Left lung (tissue), 10 donors: ENCODE measurements around the gene VSTM5. TPM values are rescaled to one million over a fixed set of nuclear protein-coding genes. Genes with fewer than 3 reads are reported as not detected.

Experiments used
- ATAC-seq: fragments of 200-7000 bp; cut with Tn5 transposase; one replicate; pipeline ENCODE4 v1.9.1; 2020; ENCODE audit warnings: moderate library complexity
- DNase-seq, 4 donors: peaks; one replicate each; pipeline ENCODE4 v3.0.0-alpha.2; 2013 to 2020
- H3K27ac ChIP-seq, 2 donors: fragments of 200-600 bp; sonication (generic) in 1 of 2; one replicate each; pipeline versions ENCODE4 v1.5.0 to v1.8.0; 2020 to 2021
- H3K27me3 ChIP-seq, 2 donors: fragments of 200-600 bp; sonication (generic) in 1 of 2; one replicate each; pipeline versions ENCODE4 v1.5.0 to v1.8.0; 2020 to 2021
- H3K36me3 ChIP-seq, 2 donors: fragments of 200-600 bp; sonication (generic) in 1 of 2; one replicate each; pipeline versions ENCODE4 v1.5.0 to v1.8.0; 2020 to 2021
- H3K4me1 ChIP-seq, 2 donors: fragments of 200-600 bp; one replicate each; pipeline ENCODE4 v1.8.0; 2021
- H3K4me3 ChIP-seq, 2 donors: fragments of 200-600 bp; sonication (generic) in 1 of 2; one replicate each; pipeline versions ENCODE4 v1.5.0 to v1.8.0; 2020 to 2021; ENCODE audit warnings: mild to moderate bottlenecking in 1 of 2
- H3K9me3 ChIP-seq, 2 donors: fragments of 200-600 bp; sonication (generic) in 1 of 2; one replicate each; pipeline versions ENCODE4 v1.5.0 to v1.8.0; 2020 to 2021
- intact Hi-C, 2 donors: fragments of 100-400 bp; cut with DNase I; formaldehyde crosslinking; loops; one replicate each; pipeline versions ENCODE4 v1.11.2 to v1.14.2; 2022
- polyA plus RNA-seq, 6 donors: library from polyadenylated mRNA; unstranded; fragments of 120-200 nt; gene quantifications; one replicate each; pipeline ENCODE4 v1.2.1, GENCODE V29; 2013; ENCODE audit not compliant: insufficient read length in 6 of 6
- total RNA-seq, 2 donors: library from RNA; stranded (reverse); fragmentation: NEBNext Ultra II Directional; extraction: Animal tissue kit (Norgen Biotek cat#: 25700); gene quantifications; one replicate each; pipeline ENCODE4 v1.2.1, GENCODE V29; 2021
- TF ChIP-seq, protein P1 (sequence below), 2 donors: fragments of 200-600 bp; sonication (generic) in 1 of 2; IDR thresholded peaks; one replicate each; pipeline versions ENCODE4 v1.5.0 to v1.8.0; 2021; ENCODE audit warnings: antibody characterized with exemption in 2 of 2
- donor health status: DM: no; HTN: yes; CAD: no.
- donor health status: DM: no; HTN: no; CAD: no.

The VSTM5 gene
- total and polyA plus RNA-seq, 8 donors: 0.16 to 1.1 (median 0.62) TPM

DNA sequence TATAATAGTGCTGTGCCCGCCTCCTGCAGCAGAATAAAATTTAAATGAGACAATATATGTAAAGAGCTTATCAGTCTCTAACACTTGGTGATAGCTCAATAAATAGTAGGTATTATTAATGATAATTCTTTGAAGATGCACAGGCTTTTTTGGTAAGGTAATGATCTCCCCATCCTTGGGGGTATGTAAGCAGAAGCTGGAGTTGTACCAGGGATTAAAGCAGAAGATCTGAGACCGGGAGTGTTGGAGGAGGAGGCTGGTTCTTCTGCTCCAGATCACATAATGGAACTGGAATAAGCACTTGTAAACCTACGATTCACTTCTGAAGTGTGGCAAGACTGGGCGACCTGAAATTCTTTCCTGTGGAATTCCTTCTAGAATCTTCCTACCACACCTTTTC lies 8.4 kb downstream of the VSTM5 start:
- TF ChIP-seq, protein P1, sequence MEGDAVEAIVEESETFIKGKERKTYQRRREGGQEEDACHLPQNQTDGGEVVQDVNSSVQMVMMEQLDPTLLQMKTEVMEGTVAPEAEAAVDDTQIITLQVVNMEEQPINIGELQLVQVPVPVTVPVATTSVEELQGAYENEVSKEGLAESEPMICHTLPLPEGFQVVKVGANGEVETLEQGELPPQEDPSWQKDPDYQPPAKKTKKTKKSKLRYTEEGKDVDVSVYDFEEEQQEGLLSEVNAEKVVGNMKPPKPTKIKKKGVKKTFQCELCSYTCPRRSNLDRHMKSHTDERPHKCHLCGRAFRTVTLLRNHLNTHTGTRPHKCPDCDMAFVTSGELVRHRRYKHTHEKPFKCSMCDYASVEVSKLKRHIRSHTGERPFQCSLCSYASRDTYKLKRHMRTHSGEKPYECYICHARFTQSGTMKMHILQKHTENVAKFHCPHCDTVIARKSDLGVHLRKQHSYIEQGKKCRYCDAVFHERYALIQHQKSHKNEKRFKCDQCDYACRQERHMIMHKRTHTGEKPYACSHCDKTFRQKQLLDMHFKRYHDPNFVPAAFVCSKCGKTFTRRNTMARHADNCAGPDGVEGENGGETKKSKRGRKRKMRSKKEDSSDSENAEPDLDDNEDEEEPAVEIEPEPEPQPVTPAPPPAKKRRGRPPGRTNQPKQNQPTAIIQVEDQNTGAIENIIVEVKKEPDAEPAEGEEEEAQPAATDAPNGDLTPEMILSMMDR (IDR thresholded peaks at IDR 0.05): no peak
- no peak overlapping the region for H3K27ac ChIP-seq
- DNase-seq (no peak), ATAC-seq (no peak)
- H3K27me3 ChIP-seq: no peaks in the 10 kb centered on the region
- H3K4me1 ChIP-seq: no peaks in the 10 kb centered on the region
- no peak overlapping the region for H3K4me3 ChIP-seq
- H3K9me3 ChIP-seq: no peaks in the 10 kb centered on the region
- intact Hi-C loops: no loop called here
- no peaks in the 10 kb centered on the region for H3K36me3 ChIP-seq

DNA sequence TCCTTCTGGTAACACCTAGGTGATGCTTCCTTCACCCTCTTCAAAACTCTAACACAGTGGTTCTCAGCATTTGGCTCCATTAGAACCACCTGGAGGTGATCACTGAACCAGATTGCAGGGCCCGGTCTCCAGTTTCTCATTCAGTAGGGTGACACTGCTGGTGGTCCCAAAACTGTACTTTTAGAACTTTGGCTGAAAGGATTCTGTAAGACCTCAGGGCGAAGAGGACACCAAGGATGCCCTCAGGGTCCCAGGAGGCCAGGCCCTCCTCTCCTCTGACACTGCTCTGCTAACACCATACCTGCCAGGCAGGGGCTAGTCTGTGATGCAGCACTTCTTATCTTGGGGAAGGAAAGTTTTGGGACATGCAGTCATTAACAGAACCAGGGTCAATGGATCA lies 9.0 kb downstream of the VSTM5 start:
- ATAC-seq: no peak
- no peaks in the 10 kb centered on the region for H3K36me3 ChIP-seq
- H3K4me3 ChIP-seq: no peak overlapping the region
- no peaks in the 10 kb centered on the region for H3K27me3 ChIP-seq
- H3K27ac ChIP-seq: no peak overlapping the region
- no peaks in the 10 kb centered on the region for H3K4me1 ChIP-seq
- H3K9me3 ChIP-seq: no peaks in the 10 kb centered on the region
- DNase-seq: no peak
- intact Hi-C loops: no loop called here
- TF ChIP-seq, protein P1 (IDR thresholded peaks at IDR 0.05): no peak

DNA sequence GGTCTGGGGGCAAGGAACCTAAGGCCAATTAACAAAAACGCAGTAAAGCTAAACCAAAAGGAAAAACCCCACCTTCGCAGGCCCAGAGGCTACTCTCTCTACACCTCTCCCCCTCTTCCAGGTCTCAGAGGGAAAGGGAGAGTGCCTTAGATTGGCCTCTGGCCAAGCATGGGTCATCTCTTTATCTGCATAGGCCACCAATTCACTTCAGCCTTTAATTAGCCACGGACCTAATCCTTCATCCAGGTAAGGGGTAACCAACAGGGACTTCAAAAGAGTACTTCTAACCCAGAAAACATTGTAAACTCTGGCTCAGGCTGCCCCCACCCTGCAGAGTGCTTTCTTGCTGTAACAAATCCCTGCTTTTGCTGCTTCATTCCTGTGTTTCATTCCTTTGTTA lies 9.4 kb downstream of the VSTM5 start:
- Histone ChIP-seq H3K27ac (no peak overlapping the region), H3K4me3 (no peak overlapping the region), H3K36me3 (no peaks in the 10 kb centered on the region), H3K9me3 (no peaks in the 10 kb centered on the region), H3K27me3 (no peaks in the 10 kb centered on the region), H3K4me1 (no peaks in the 10 kb centered on the region)
- intact Hi-C loops: no loop called here
- TF ChIP-seq, protein P1 (IDR thresholded peaks at IDR 0.05): no peak
- DNase-seq (no peak), ATAC-seq (no peak)

DNA sequence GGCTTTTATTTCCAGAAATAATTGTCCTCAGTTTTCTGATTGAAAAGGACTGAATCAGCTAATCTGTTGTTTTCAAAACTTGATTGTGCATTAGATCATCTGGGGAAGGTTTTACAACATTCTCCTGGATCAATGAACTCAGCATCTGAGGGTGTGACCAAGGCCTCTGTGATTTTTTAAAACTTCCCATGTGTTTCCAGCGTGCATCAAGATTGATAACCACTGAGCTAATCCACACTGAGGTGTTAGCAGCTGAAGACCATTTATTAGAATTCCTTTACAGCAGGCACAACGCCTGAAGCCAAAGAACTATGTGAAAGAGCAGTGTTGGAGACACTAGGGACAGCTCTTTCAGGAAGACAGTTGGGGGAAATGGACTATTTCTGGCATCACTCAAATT lies 10.2 kb downstream of the VSTM5 start:
- no peak for ATAC-seq

DNA sequence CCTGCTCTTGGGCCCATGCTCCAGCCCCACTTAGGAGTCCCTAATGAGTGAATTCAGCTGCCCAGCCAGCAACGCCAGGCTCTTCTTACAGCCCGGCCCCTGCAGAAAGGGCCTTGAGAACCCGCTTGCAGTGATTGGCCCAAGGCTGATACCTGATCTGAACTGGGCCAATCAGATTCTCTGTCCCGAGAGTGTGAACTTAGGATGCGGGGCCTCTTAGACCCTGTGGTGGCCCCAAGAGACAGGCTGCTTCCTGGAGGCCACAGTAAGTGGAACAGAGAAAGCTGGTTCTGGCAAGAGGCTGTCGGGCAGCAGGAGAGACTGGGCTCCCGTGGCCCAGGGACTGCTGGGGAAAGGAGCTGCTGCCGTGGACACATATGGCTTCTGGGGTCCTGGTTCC lies 11.5 kb downstream of the VSTM5 start:
- intact Hi-C loops: no loop called here
- TF ChIP-seq, protein P1 (IDR thresholded peaks at IDR 0.05): no peak
- H3K4me3 ChIP-seq: no peak overlapping the region

More for the DNA sequence above, 10.2 kb downstream of the VSTM5 start:
- Histone ChIP-seq H3K9me3 (no peaks in the 10 kb centered on the region), H3K27ac (no peak overlapping the region), H3K36me3 (no peaks in the 10 kb centered on the region), H3K4me1 (no peaks in the 10 kb centered on the region), H3K27me3 (no peaks in the 10 kb centered on the region), H3K4me3 (no peak overlapping the region)
- intact Hi-C loops: no loop called here
- TF ChIP-seq, protein P1 (IDR thresholded peaks at IDR 0.05): no peak
- DNase-seq: no peak

More for the DNA sequence above, 11.5 kb downstream of the VSTM5 start:
- Histone ChIP-seq H3K27ac (no peak overlapping the region), H3K4me1 (no peaks in the 10 kb centered on the region), H3K36me3 (no peaks in the 10 kb centered on the region), H3K9me3 (no peaks in the 10 kb centered on the region), H3K27me3 (no peaks in the 10 kb centered on the region)
- no peak for ATAC-seq
- peak in 1 of 4 donors; percentile 23 for DNase-seq
